NCI-H748 treated with DMSO at 0.1 percent for 48 hours (cell line): ENCODE data around the gene MAPKAPK2.

Experiments
- DNase-seq: peaks from one replicate; lab custom pipeline; 2025; lab: John Stamatoyannopoulos, UW

MAPKAPK2 gene

DNA sequence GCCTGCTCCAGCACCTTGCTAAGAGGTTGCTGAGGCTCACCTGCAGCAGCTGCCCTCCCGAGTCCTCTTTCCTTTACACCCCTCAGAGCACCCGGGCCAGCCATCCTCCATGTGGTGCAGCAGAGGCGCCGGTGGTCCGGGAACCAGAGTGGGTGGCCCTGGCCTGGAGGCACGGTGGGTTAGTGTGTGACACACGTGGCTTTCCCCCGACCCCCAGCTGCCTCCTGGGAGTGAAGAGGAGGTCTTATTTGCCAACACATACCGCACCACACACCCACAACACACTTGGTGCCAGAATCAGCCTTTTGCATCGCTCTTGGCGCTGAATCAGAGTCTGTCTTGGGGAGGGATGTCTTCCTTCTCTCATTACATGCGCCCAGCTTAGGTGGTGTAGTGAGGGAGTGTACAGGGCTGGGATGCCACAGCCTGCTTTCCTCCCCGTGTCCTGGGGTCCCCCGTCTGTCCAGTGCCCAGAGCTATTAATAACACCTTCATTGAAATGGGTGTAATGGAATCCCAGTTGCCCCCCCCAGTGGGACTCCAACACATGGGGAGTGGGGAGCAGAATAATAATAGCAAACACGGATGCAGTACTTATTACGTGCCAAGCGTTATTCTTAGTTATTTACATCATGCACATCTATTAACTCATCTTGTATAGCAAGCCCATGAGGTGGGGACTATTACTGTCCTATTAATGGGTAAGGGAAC, 38.2 kb downstream of the MAPKAPK2 start:
- DNase-seq = no peak

DNA sequence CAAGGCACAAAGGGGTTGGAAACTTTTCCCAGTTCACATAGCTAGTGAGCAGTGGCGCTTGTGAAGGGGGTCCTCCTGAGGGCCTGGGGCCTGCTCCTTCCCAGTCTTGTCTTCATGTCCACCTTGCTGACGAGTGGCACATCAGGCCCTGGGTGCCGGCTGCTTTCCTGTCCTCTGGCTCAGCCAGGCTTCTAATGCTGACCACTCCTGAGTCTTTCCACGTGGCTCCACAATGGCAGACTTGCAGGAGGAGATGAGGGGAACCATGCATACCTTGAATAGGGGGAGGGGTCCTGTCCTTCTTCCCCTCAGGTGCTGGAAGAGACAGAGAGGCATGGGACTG, 38.7 kb downstream of the MAPKAPK2 start:
- DNase-seq = no peak

DNA sequence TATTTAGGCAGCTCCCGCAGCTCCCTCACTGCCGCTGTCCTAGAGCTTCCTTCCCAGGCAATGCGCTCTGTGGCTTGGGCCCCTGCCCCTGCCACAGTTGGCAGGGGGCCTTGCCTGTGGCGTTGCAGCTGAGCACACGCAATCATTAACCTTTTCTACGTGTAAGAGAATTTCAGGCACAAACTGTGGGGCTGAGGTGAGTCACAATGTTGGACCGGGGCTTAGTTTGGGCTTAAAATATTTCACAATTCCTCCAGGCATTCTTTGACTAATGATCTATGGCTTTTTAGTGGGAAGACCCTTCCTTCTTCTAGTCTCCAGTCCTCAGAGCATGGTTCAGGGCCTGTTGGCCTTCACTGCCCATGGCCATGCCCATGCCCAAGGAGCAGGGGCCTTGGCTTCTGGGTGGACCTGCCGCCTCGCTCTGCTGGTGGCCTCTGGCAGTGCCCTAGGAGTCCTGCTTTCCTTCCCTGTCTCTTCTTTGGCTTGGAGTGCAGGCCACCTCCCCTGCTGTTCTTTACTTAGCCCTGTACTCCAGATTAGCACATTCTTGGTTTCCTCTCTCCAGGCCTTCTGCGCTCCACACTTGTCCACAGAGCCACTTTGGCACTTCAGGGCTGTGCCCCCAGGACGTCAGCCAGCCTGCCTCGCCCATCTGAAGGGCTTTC, 39.2 kb downstream of the MAPKAPK2 start:
- DNase-seq = no peak

- peak; percentile 2 for DNase-seq
These were observed 40.6 kb downstream of the MAPKAPK2 start for GRCh38 chr1:206725109-206725963.

- DNase-seq = no peak
These were observed 43.4 kb downstream of the MAPKAPK2 start for GRCh38 chr1:206727981-206728696.

GRCh38 chr1:206728697-206728987, 43.9 kb downstream of the MAPKAPK2 start:
- DNase-seq = no peak

- no peak for DNase-seq
These were observed 44.3 kb downstream of the MAPKAPK2 start for GRCh38 chr1:206729050-206729449.

- no peak for DNase-seq
These were observed 44.8 kb downstream of the MAPKAPK2 start for GRCh38 chr1:206729507-206729906.

DNA sequence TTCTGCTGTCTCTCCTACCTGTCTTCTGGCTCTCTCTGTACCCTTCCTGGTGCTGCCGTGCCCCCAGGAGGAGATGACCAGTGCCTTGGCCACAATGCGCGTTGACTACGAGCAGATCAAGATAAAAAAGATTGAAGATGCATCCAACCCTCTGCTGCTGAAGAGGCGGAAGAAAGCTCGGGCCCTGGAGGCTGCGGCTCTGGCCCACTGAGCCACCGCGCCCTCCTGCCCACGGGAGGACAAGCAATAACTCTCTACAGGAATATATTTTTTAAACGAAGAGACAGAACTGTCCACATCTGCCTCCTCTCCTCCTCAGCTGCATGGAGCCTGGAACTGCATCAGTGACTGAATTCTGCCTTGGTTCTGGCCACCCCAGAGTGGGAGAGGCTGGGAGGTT, 47.8 kb downstream of the MAPKAPK2 start:
- no peak for DNase-seq

DNA sequence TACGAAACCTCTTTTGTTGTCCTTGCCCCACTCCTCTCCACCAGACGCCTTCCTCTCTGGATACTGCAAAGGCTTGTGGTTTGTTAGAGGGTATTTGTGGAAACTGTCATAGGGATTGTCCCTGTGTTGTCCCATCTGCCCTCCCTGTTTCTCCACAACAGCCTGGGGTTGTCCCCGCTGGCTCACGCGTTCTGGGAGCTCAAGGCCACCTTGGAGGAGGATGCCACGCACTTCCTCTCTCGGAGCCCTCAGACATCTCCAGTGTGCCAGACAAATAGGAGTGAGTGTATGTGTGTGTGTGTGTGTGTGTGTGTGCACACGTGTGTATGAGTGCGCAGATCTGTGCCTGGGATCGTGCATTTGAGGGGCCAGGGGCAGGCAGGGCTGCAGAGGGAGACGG, 48.3 kb downstream of the MAPKAPK2 start:
- DNase-seq = no peak

- DNase-seq = no peak
These were observed 49.9 kb downstream of the MAPKAPK2 start for GRCh38 chr1:206734499-206735142.

GRCh38 chr1:206735553-206736031, 50.9 kb downstream of the MAPKAPK2 start:
- no peak for DNase-seq

- DNase-seq = no peak
These were observed 52.4 kb downstream of the MAPKAPK2 start for GRCh38 chr1:206736878-206737728.

GRCh38 chr1:206737729-206738201, 53.1 kb downstream of the MAPKAPK2 start:
- no peak for DNase-seq

GRCh38 chr1:206738370-206739366, 54.0 kb downstream of the MAPKAPK2 start:
- DNase-seq = no peak

DNA sequence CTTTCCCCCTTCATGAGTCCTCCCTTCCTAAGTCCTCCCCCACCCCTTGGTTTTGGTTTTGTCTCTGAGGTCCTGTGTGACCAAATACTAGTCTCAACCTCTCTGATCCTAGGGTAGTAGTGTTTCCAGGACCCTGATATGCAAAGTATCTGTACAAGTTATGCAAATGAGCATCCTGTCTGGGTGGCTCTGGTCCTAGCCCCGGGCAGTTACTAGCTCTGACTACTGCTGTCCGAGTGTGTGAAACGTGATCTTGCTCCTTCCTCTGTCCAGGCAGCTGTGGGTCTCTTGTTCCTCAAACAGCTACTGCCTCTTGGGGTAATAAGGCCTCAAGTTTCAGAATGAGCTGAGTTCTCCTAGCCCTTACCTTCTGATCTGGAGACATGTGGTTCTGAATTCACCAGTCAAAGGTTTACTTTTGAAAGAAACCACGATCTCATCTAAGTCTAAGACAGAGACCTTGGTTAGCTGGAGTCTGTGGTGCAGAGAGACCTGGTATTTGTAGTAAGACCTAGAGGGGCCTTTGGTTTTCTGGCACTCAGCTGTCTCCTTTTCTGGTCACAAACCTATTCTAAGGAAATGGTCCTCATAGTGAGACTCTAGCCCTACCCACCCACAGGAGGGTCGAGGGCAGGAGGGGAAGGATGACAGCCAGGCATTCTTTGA, 54.8 kb downstream of the MAPKAPK2 start:
- no peak for DNase-seq

DNA sequence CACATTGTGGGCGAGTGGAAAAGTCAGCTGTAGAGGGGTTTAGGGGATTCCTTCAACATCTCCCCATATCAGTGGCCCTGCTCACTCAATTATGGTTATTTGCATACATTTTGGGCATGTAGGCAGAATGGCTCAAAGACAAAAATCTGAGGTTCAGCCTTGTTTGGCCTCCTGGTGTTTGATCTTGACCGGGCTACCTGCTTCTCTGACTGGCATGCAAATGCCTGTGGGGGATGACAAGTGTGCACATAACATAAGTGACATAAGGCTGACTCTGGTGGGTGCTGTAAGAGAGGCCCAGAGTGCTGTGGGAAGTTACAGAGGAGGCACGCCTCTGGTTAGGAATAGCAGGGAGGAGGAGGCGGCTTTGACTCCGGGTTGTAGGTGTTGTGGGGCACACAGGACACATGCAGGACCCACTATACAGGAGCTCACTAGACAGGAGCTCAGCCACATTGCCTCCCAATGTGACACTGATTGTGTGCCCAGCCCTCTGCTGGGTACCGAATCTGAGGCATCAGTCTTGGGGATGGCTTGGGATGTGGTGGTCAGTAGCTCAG, 56.5 kb downstream of the MAPKAPK2 start:
- no peak for DNase-seq

DNA sequence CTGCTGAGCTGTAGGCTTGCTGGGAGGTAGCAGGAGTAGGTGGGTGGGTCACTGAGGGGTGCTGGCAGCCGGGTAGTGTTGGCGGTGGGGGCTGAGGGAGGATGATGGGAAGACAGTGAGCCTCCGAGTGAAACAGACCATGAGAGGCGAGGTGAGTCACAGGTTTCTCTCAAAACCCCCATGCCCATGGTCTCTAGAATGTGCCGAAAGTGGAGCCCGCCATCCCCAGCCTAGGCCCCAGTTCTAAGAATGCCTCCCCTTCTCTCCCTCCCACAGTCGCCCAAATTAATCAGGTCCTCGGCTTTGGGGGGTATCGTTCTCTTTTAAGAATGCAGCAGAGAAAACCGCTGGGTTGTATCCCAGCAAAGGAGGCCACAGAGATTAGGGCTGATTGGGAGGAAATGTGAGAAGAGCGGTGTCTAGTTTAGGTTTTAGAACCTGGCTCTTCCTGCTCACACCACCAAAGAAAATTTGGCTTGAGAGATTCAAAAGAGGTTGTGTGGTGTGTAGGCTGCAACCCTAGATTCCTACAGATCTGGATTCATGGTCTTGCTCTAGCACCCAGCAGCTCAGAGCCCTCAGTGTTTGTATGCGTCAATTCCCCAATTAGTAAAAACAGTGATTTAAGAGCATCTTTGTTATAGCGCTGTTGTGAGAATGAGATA, 58.1 kb downstream of the MAPKAPK2 start:
- DNase-seq = no peak
